ENCODE results near the gene ZNF831. TPM values are rescaled to one million over a fixed set of nuclear protein-coding genes. Genes with fewer than 3 reads are reported as not detected.

ZNF831 gene
- total and polyA plus RNA-seq, 3 donors from 2014 or later, result 0.99 to 4.8 (median 4.0) TPM

GRCh38 chr20:59120919-59121318, 42.7 kb upstream of the ZNF831 start:
- no peak overlapping the region for H3K27ac ChIP-seq
- no peaks in the 10 kb centered on the region for H3K9me3 ChIP-seq
- no peaks in the 10 kb centered on the region for H3K27me3 ChIP-seq
- no peak for DNase-seq
- TF ChIP-seq CTCF (IDR thresholded peaks at IDR 0.05) (no peak), POLR2A (IDR thresholded peaks at IDR 0.05) (no peak)
- H3K4me3 ChIP-seq, result no peak overlapping the region
- intact Hi-C loops (cut with DNase I; ENCODE audit: low total_unique reads), result no loop called here
- peaks cover 6% of the 10 kb centered on the region for H3K4me1 ChIP-seq
- H3K36me3 ChIP-seq (ENCODE audit: low read depth, missing control alignments), result no peaks in the 10 kb centered on the region
- WGBS, 2 donors, result 89 to 94% methylated on average over 5 of the region's 5 CpGs

DNA sequence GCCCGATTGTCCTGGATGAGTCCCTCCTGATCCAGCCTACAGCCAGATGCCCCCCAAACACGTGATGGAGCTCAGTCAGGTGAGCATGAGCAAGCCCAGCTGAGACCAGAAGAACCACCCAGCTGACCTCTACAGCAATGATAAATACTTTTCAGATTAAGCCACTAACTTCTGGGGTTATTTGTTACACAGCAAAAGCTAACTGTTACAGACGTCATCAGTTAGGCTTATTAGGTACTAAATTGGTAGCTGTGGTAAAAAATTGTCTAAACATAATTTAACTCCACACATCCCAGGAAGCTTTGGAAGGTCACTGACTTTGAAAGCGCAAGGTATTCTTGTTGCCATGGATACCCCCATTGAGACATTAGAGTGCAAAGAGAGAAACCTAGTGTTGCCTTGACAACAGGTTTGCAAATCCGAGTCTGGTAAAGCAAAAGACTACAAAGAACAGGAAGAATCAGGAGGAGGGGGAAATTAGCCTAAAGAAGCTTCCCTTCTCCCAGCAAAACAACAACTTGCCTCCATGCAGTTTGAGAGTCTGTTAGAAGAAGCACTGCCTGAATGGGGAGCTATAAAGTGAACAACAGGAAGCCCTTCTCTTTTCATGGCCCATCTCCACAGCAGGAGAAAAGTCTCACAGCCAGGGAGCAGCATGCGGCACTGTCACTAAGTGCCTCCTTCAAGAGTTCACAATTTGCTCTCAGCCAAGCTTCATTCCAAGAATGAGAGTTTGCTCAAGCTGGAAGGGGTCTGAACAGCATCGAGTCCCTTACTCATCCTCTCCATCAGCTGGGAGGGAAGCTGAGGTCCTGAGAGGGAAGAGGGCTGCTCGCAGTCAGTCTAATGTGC, 41.7 kb upstream of the ZNF831 start:
- no peaks in the 10 kb centered on the region for H3K36me3 ChIP-seq (ENCODE audit: low read depth, missing control alignments)
- H3K4me1 ChIP-seq, result peaks cover 6% of the 10 kb centered on the region
- no peak overlapping the region for H3K4me3 ChIP-seq
- no peaks in the 10 kb centered on the region for H3K27me3 ChIP-seq
- intact Hi-C loops (cut with DNase I; ENCODE audit: low total_unique reads), result no loop called here
- no peak overlapping the region for H3K27ac ChIP-seq
- no peak for DNase-seq
- TF ChIP-seq POLR2A (IDR thresholded peaks at IDR 0.05) (no peak), CTCF (IDR thresholded peaks at IDR 0.05) (no peak)
- 67 to 70% methylated on average over 8 of the region's 8 CpGs for WGBS, 2 donors
- no peaks in the 10 kb centered on the region for H3K9me3 ChIP-seq

GRCh38 chr20:59122566-59122919, 41.1 kb upstream of the ZNF831 start:
- Histone ChIP-seq H3K27me3 (no peaks in the 10 kb centered on the region), H3K4me1 (peaks cover 6% of the 10 kb centered on the region), H3K9me3 (no peaks in the 10 kb centered on the region), H3K27ac (no peak overlapping the region), H3K36me3 (ENCODE audit: low read depth, missing control alignments) (no peaks in the 10 kb centered on the region), H3K4me3 (no peak overlapping the region)
- WGBS, 2 donors, result 87 to 90% methylated on average over 4 of the region's 4 CpGs
- DNase-seq, result no peak
- TF ChIP-seq CTCF (IDR thresholded peaks at IDR 0.05) (no peak), POLR2A (IDR thresholded peaks at IDR 0.05) (no peak)
- intact Hi-C loops (cut with DNase I; ENCODE audit: low total_unique reads), result no loop called here

DNA sequence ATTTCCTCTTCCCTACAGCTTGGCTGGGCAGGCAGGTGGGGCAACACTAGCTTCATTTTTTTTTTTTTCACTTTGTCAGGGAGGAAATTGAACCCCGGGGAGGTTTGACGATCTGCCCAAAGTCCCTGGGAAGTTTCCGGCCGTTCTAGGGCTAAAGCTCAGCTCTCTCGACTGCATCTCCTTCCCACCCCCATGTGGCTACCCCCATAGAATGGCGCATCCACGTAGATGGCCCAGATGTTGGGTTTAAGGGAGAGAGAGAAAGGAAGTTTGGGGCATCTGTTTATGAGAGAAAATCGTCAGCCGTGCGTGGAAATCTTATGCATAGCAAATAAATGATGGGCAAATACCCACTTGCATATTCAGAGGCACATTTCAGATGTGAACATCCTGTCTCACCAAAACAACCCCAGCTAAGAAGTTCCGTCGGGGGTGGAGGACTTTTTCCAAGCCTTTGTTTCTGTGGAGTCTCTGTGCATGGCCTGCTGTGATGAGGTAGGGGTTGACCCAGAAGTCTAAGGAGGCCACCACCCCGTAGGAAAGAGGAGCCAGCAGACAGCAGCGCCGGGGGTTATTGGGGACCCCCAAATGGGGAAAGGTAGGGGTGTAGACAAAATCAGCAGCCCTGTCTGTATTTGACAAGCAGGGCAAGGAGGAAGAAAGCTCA, 40.5 kb upstream of the ZNF831 start:
- H3K4me3 ChIP-seq, result no peak overlapping the region
- no peak overlapping the region for H3K27ac ChIP-seq
- peaks cover 6% of the 10 kb centered on the region for H3K4me1 ChIP-seq
- 90 to 93% methylated on average over 15 of the region's 15 CpGs for WGBS, 2 donors
- H3K9me3 ChIP-seq, result no peaks in the 10 kb centered on the region
- no peak for TF ChIP-seq CTCF (IDR thresholded peaks at IDR 0.05)
- no peak for TF ChIP-seq POLR2A (IDR thresholded peaks at IDR 0.05)
- no peaks in the 10 kb centered on the region for H3K27me3 ChIP-seq
- no peaks in the 10 kb centered on the region for H3K36me3 ChIP-seq (ENCODE audit: low read depth, missing control alignments)
- no peak for DNase-seq
- intact Hi-C loops (cut with DNase I; ENCODE audit: low total_unique reads), result no loop called here
